Caco-2 (cell line): ENCODE results near the gene GPATCH2. TPM values are rescaled to one million over a fixed set of nuclear protein-coding genes. Genes with fewer than 3 reads are reported as not detected.

Experiments
- BruUV-seq: library from RNA; stranded (reverse); fragments of 400-500 nt; replicated peaks from 2 replicates; lab custom pipeline; 2021; lab: Mats Ljungman, UMichigan
- CTCF ChIA-PET: fragments of 300-600 bp; sonication (Branson Sonifier 250); formaldehyde crosslinking; loops from one replicate; lab custom pipeline; 2022; ENCODE audit warnings: antibody characterized with exemption; lab: Charles Lee
- POLR2A ChIA-PET: fragments of 300-600 bp; sonication (Branson Sonifier 250); formaldehyde crosslinking; loops from one replicate; lab custom pipeline; 2022; ENCODE audit warnings: antibody characterized with exemption; lab: Charles Lee
- DNase-seq, 2 experiments: peaks; one replicate each; pipeline versions ENCODE4 v3.0.0 to v3.0.0-alpha.2; 2020 to 2022
- H3K27me3 ChIP-seq: replicated peaks from 2 replicates; pipeline ENCODE4 v1.6.0; 2011; ENCODE audit warnings: low read length; ENCODE audit not compliant: control insufficient read depth, insufficient read depth
- H3K36me3 ChIP-seq: 2 replicates; pipeline ENCODE4 v1.5.1; 2011; ENCODE audit warnings: low read length; ENCODE audit not compliant: control insufficient read depth, insufficient read depth
- H3K4me1 ChIP-seq: fragments of 250-450 bp; sonication (Bioruptor Pico); 2 replicates; pipeline ENCODE4 v1.5.1; 2020; ENCODE audit warnings: mild to moderate bottlenecking
- H3K4me3 ChIP-seq: 2 replicates; pipeline ENCODE4 v1.5.1; 2011; ENCODE audit warnings: low read depth, mild to moderate bottlenecking, control low read depth, low read length
- H3K9me3 ChIP-seq: fragments of 250-450 bp; sonication (Bioruptor Pico); 2 replicates; pipeline ENCODE4 v1.5.1; 2020; ENCODE audit warnings: mild to moderate bottlenecking, moderate library complexity
- H3K27ac Mint-ChIP-seq: one replicate; pipeline ENCODE4 v1.8.0; 2022; ENCODE audit warnings: mixed read lengths; ENCODE audit not compliant: unreplicated experiment
- H3K27me3 Mint-ChIP-seq: one replicate; pipeline ENCODE4 v1.8.0; 2022; ENCODE audit warnings: mixed read lengths; ENCODE audit not compliant: insufficient read depth, unreplicated experiment
- H3K36me3 Mint-ChIP-seq: one replicate; pipeline ENCODE4 v1.8.0; 2022; ENCODE audit warnings: mild to moderate bottlenecking, mixed read lengths; ENCODE audit not compliant: insufficient read depth, unreplicated experiment
- H3K4me1 Mint-ChIP-seq: one replicate; pipeline ENCODE4 v1.8.0; 2022; ENCODE audit warnings: low read depth, mixed read lengths; ENCODE audit not compliant: unreplicated experiment
- H3K4me3 Mint-ChIP-seq: one replicate; pipeline ENCODE4 v1.8.0; 2022; ENCODE audit warnings: mild to moderate bottlenecking, moderate library complexity, mixed read lengths; ENCODE audit not compliant: unreplicated experiment
- H3K9me3 Mint-ChIP-seq: one replicate; pipeline ENCODE4 v1.8.0; 2022; ENCODE audit warnings: mixed read lengths; ENCODE audit not compliant: unreplicated experiment
- CTCF ChIP-seq, 2 experiments: fragments of 200-600 bp in 1 of 2; IDR thresholded peaks; 1 replicate in 1 of 2; 2 replicates in 1 of 2; pipeline versions ENCODE4 v1.5.1 to v1.8.0; 2011 to 2022; ENCODE audit warnings: antibody characterized with exemption in 1 of 2, control low read depth in 1 of 2, inconsistent platforms in 1 of 2, low read depth in 1 of 2, low read length in 1 of 2, mild to moderate bottlenecking in 1 of 2, moderate library complexity in 1 of 2; ENCODE audit not compliant: insufficient read depth in 1 of 2, severe bottlenecking in 1 of 2, unreplicated experiment in 1 of 2
- intact Hi-C: fragments of 100-400 bp; cut with micrococcal nuclease; formaldehyde crosslinking; loops from one replicate; pipeline ENCODE4 v1.10.0; 2022; ENCODE audit not compliant: unreplicated experiment
- total RNA-seq: library from RNA; stranded (reverse); gene quantifications from 2 replicates; pipeline ENCODE4 v1.2.3, GENCODE V29; 2022

Gene GPATCH2
- total RNA-seq, 1 experiment from 2014 or later: 13.2 TPM

DNA sequence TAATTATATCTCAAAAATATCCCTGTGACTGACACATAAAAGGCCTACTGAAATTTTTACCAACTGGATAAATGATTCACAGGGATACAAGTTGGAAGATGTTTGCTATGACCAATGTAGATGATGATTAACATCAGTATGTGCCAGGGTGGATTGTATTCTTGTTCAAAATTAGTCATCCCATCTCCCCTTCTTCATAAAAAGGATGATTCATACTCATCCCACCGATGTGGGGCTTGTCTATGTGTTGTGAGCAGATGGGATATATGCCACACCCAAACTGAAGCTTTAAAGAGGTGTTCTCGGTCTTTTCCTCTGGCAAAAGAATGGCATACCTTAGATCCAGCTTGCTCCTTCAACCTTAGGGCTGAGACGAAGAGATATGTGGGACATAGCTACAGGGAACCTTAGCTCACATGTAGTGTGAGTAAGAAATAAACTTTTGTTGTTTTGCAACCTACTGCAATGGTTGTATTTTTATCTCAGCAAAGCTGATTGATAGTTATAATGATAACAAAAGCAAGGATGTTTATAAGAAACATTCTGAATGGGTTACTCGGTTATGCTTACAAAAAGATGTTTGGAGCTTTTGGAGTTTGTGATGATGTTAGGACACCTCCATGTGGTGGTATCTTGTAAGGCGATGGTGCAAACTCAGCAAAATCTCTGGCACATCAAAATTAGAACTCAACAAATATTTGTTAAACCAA is 29.6 kb upstream of the GPATCH2 start:
- CTCF ChIA-PET: interaction anchor here (0.5 to 1.0 kb wide), 2 partner anchors 86 to 907 kb away, joined by 3 to 5 read pairs; no protein-coding TSS in a partner anchor
- peaks cover 3% of the 10 kb centered on the region for H3K27me3 Mint-ChIP-seq
- DNase-seq: no peak
- Histone ChIP-seq H3K4me3 (no peak overlapping the region), H3K9me3 (no peaks in the 10 kb centered on the region), H3K4me1 (no peaks in the 10 kb centered on the region), H3K27me3 (no peaks in the 10 kb centered on the region), H3K36me3 (no peaks in the 10 kb centered on the region)
- POLR2A ChIA-PET: interaction anchor here (0.6 kb wide), 1 partner anchor 264 kb away, joined by 3 read pairs; no protein-coding TSS in a partner anchor
- intact Hi-C loops: loop anchor here (1.0 kb wide), 1 partner anchor 229 kb away; no protein-coding TSS in a partner anchor
- TF ChIP-seq CTCF (IDR thresholded peaks at IDR 0.05; ENCODE audit: insufficient read depth in 1 of 2, low read depth in 1 of 2, low read length in 1 of 2, severe bottlenecking in 1 of 2, unreplicated experiment in 1 of 2): peak; percentile 31 to 58
- no peak overlapping the region for H3K27ac Mint-ChIP-seq
- no peak overlapping the region for H3K4me3 Mint-ChIP-seq
- H3K36me3 Mint-ChIP-seq: no peaks in the 10 kb centered on the region
- BruUV-seq: no TSS peak
- H3K9me3 Mint-ChIP-seq: no peaks in the 10 kb centered on the region
- H3K4me1 Mint-ChIP-seq: peaks cover 11% of the 10 kb centered on the region

DNA sequence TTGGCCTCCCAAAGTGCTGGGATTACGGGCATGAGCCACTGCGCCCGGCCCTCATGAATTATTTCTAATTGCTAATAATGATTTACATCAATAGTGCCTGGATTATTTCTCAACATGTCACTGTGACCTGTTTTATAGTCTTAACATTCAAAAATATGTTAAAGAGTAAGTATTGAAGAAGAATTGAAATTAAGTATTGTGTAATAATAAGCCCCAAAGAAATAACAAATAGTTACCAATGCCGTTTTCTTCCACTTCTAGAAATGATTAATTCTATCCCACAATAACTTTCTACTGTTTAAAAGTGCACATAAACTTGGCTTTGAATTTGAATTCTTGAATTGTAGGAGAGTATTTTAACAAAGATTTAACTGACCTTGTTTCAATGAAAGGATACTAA is 19.8 kb upstream of the GPATCH2 start:
- no peak for DNase-seq
- H3K4me3 Mint-ChIP-seq: no peak overlapping the region
- Histone ChIP-seq H3K36me3 (no peaks in the 10 kb centered on the region), H3K27me3 (no peaks in the 10 kb centered on the region), H3K4me3 (no peak overlapping the region), H3K9me3 (no peaks in the 10 kb centered on the region), H3K4me1 (no peaks in the 10 kb centered on the region)
- ChIA-PET POLR2A (no interaction called here), CTCF (no interaction called here)
- TF ChIP-seq CTCF (IDR thresholded peaks at IDR 0.05; ENCODE audit: insufficient read depth in 1 of 2, low read depth in 1 of 2, low read length in 1 of 2, severe bottlenecking in 1 of 2, unreplicated experiment in 1 of 2): no peak
- no peaks in the 10 kb centered on the region for H3K4me1 Mint-ChIP-seq
- no peaks in the 10 kb centered on the region for H3K36me3 Mint-ChIP-seq
- intact Hi-C loops: no loop called here
- no TSS peak for BruUV-seq
- no peak overlapping the region for H3K27ac Mint-ChIP-seq
- no peaks in the 10 kb centered on the region for H3K9me3 Mint-ChIP-seq
- no peaks in the 10 kb centered on the region for H3K27me3 Mint-ChIP-seq

DNA sequence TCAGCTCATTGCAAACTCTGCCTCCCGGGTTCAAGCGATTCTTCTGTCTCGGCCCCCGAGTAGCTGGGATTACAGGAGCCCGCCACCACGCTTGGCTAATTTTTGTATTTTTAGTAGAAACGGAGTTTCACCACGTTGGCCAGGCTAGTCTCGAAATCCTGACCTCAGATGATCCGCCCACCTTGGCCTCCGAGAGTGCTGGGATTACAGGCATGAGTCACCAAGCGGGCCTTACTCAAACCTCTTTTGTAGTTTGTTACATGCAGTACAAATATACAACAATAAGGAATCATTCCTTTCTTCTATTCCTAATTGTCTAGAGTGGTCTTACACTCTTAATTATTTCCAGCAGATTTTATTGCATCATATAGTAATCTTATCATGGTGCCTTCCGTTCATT is 16.9 kb upstream of the GPATCH2 start:
- no peak for TF ChIP-seq CTCF (IDR thresholded peaks at IDR 0.05; ENCODE audit: insufficient read depth in 1 of 2, low read depth in 1 of 2, low read length in 1 of 2, severe bottlenecking in 1 of 2, unreplicated experiment in 1 of 2)
- Mint-ChIP-seq H3K36me3 (no peaks in the 10 kb centered on the region), H3K9me3 (no peaks in the 10 kb centered on the region), H3K4me1 (no peaks in the 10 kb centered on the region), H3K27ac (no peak overlapping the region), H3K4me3 (no peak overlapping the region), H3K27me3 (no peaks in the 10 kb centered on the region)
- Histone ChIP-seq H3K9me3 (no peaks in the 10 kb centered on the region), H3K4me3 (no peak overlapping the region), H3K36me3 (no peaks in the 10 kb centered on the region), H3K4me1 (no peaks in the 10 kb centered on the region), H3K27me3 (no peaks in the 10 kb centered on the region)
- POLR2A ChIA-PET: no interaction called here
- CTCF ChIA-PET: no interaction called here
- intact Hi-C loops: no loop called here
- DNase-seq: no peak
- no TSS peak for BruUV-seq
